Activated CD8-positive, alpha-beta memory T cell treated with anti-CD3 and anti-CD28 coated beads for 4 hours (primary cell): Measurements from ENCODE around the gene LPIN3.
"Not testable (repeated sequence)": the region's sequence is repeated elsewhere in the genome, so short reads cannot be mapped to it uniquely, and the experiment has no call there.

Experiments
- DNase-seq, 2 donors: peaks; one replicate each; pipeline ENCODE4 v3.0.0-alpha.2; 2020; ENCODE audit warnings: low read depth in 2 of 2

LPIN3 gene, protein sequence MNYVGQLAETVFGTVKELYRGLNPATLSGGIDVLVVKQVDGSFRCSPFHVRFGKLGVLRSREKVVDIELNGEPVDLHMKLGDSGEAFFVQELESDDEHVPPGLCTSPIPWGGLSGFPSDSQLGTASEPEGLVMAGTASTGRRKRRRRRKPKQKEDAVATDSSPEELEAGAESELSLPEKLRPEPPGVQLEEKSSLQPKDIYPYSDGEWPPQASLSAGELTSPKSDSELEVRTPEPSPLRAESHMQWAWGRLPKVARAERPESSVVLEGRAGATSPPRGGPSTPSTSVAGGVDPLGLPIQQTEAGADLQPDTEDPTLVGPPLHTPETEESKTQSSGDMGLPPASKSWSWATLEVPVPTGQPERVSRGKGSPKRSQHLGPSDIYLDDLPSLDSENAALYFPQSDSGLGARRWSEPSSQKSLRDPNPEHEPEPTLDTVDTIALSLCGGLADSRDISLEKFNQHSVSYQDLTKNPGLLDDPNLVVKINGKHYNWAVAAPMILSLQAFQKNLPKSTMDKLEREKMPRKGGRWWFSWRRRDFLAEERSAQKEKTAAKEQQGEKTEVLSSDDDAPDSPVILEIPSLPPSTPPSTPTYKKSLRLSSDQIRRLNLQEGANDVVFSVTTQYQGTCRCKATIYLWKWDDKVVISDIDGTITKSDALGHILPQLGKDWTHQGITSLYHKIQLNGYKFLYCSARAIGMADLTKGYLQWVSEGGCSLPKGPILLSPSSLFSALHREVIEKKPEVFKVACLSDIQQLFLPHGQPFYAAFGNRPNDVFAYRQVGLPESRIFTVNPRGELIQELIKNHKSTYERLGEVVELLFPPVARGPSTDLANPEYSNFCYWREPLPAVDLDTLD

DNA sequence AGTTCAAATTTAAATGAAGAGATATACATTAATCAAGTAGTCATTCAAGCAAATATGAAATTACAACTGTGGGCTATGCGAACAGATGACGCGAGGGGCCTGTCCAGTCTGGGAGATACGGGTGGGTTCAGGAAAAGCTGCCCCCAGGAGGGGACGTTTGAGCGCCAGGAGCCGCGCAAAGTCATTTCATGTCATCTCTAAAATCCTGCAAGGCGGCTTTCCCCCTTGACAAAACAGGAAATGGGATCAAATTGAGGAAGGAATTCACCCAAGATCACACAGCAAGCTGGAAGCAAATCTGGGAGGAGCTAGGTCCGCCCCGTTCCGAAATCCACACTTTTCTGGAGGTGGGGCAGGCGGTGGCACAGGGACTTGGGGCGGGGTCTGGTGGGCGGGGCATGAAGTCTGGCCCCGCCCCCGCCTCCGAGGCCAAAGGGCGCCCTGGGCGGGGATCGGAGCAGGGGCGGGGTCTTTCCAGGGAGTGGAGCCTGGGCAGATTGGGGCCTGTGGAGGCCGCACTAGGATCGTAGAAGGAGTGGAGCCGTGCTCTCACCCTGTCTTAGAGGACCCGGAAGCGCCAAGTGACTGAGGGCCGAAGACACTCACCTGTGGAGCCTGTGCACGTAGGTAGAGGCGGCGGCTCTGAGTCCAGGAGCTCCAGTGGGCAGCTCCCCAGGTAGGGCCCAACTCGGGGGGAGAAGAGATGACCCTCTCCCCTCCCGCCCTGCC, at the start of gene LPIN3:
TSS of gene LPIN3 (plus strand) at position 495 of the 729 bp plus-strand sequence. CDS start 4,983 bp downstream, outside the sequence.
- no peak for DNase-seq

DNA sequence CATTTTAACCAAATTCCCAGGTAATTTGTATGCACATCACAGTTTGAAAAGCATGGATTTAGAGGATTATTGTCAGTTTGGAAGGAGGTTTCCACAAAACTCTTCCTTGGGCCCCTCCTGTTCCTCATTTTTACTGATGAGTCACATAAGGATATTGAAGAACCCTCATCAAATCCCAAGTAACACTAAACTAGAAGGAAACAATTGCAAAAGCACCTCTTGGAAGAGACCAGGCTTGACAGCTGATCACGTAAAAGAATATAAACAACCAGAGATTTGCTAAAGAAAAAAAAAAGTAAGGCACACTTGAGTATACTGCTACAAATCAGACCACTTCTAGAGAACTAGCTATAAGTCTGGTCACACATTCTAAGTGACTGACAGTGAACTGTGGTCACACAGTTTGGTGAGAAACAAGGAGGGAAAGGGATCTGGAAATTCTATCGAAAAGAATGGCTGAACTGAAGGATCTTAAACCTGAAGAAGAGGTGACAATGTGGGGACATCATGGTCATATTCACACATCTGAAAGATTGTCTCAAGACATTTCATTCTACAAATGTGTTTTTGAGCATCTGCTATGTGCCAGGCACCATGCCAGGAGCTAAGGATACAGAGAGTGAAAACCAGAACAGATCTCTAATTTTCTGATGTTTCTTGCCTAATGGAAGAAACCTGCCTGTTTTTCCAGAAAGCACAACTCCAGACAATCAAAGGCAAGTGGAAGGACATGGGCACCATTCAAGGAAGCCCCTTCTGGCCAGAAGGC, 47.2 kb upstream of the LPIN3 start:
- no peak for DNase-seq

DNA sequence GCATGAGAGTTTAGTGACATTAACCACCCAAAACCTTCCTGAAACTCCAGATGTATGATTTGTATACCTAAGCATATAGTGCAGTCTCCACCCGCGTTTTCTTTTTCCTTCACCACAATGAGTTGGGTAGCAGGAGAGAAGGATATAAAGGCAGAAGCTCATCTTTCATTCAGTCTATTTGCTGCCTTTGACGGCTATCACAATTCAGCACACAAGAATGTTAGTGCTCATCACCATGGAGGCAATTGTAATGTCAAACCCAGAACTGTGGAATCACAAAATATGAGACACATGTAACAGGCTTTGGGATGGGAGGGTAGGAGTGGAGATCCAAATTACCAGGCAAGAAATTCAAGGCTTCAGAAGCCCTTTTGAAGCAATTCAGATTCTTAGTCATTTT, 40.7 kb upstream of the LPIN3 start:
- DNase-seq, result no peak

DNA sequence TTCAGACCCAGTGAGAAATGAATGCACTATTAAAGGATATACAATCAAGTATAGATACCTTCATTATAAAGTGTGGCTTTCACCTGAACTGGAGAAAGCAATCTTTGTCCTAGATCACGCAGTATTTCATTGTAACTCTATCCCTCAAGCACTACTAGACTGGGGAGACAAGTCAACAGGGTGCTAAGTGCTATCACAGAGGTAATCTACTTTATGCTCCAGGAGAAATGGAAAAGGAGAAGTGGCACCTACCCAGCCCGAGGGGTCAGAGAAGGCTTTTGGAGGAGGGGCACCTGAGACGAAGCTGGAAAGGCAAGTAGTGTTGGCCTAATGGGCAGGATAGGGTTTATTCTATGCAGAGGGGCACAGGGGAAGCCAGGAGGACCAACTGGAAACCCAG, 40.2 kb upstream of the LPIN3 start:
- no peak for DNase-seq

DNA sequence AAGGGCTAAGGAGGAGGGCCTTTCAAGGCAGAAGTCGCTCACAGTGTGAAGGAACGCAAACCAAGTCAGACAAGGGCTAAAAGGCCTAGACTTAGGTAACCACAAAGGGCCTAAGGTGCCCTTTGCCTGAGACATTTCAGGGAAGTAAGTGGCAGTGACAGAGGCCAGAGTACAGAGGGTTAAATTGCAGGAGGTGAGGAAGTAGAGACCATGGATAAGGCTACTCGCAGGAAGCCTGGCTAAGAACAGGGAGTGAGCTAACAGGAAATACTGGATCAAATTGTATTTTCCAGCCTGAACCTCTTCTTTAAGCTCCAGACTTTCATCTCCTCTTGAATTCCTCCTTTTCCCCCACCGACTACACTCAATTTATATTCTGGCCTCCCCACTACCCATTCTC, 39.7 kb upstream of the LPIN3 start:
- no peak for DNase-seq

DNA sequence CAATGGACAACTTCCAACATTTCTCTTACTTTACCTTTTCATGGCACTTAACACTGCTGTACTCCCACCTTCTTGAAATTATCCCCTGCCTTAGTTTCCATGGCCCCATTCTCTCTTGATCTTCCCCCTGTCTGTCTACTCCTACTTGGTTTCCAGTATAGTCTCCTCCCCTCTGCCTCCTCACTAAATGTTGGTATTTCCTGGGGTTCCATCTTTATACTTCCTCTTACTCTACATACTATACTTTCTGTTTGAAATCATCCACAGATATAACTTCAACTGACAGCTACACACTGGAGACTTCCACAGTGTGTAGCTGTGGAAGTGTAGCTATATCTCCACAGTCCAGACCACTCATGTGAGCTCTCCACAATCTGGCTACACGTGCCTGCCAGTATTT, 36.6 kb upstream of the LPIN3 start:
- no peak for DNase-seq

DNA sequence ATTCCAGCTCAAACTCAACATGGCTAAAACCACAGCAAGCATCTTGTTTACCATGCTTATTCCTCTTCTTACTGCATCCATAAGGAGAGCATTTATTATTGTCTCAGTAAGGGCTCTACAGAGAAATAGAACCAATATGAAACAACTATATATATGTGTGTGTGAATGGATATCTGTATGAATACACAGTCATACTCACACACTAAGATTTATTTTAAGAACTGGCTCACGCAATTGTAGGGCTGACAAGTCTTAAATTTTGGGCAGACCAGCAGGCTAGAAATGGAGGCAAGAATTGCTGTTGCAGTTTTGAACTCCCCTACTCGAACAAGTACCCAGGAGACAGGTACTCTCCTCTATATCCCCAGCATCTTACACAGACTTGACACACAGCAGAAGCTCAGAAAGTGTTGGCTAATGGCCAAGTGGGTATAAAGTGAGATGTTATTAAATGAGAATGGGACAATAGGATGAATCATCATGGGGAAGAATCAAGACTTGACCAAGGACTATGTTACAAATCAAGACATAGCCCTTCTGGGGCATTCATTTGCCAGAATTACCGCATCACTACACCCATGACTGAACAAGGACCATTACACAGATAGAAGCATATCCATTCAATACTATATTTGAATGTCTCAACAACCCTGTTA, 36.1 kb upstream of the LPIN3 start:
- no peak for DNase-seq

DNA sequence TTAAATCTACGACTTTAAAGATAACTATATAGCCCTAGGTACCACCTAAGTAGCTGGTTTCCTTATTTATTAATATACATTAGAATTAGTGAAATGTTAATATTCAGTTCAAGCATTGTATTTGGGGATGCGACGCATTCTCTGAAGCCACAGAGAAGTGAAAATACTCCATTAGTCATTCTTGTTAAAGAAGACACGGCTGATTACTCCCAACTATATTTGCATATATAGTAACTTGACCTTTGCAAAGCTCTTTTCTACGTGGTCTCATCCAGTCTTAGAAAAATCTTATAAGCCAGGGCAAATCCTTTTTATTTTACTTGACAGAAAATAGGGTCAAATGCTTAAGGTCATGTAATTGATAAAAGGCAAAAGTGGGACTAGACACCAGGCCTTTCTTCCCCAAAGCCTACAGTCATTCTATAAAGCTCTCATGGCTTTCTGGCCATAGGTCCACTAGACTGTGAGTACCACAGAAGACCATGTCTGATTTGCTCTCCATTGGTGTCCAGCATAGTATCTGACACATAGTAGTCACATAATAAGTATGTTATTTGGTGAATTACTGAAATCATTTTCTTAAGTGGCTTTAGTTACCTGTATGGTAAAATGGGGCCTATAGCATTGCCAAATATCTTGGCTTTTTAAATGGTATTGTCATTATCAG, 34.4 kb upstream of the LPIN3 start:
- DNase-seq, result no peak

DNA sequence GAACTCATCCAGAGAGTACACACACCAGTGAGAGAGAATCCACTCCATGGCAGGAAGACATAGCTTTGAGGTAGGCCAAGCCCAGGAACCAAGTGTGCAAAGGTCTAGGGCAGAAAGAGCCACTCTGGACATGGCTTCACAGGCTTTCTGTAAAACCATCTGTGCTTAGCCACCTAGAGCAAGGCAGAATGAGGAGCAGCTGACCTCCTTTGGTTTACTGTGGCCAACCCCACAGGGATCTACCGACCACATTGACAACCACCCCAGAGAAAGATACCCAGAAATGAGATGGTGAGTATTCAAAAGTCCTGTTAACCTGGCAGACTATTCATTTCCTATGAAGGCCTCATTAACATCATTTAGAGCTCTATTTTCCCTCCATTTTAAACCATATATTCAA, 33.6 kb upstream of the LPIN3 start:
- no peak for DNase-seq

DNA sequence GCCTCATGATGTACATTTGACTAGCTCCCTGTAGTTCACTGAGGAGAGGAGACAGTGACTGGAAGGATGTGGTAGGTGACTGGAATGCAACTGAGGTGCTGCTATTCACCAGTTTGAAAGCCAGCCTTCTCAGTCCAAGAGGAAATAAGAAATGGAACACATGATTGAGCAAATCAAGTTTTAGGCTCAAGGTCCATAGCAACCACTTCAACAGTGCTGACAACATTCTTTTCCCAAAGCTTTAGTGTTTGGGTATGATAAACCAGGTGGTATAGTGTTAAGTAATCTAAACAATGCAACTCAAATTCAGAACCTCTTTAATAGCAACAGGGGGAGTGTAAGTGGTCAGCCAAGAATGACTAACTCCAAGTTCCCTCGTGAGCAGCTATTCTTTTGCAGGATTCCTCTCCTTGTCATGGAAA, 32.3 kb upstream of the LPIN3 start:
- no peak for DNase-seq

DNA sequence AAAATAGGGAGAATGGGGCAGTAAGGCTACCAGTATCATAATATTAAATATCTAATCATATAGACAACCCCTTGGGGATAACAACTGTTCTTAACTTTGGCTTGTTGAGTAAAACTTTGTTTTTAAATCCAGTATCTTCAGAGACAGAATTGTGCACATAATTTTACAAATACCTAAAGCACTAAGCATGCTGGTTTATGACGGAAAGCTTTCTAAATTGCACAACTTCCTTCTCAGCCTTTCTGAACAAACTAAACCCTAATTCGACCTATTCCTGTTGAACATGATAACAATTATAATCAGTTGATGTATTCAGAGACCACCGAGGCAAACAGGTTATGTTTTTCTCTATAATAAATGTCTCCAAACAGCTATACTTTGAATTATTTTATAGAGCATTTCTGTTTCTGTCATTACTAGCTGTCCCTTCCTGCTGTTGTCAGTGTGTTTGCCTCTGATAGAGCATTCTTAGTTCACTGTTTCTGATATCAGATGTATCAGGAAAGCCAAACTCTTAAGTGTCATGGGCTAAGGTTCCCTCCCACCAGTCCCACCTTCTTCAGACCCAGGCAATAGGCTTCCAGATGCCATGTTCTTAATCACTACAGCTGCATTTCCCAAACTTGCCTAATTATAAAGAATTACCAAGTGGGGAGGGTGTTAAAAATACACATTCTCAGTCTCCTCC, 31.8 kb upstream of the LPIN3 start:
- DNase-seq, result no peak

DNA sequence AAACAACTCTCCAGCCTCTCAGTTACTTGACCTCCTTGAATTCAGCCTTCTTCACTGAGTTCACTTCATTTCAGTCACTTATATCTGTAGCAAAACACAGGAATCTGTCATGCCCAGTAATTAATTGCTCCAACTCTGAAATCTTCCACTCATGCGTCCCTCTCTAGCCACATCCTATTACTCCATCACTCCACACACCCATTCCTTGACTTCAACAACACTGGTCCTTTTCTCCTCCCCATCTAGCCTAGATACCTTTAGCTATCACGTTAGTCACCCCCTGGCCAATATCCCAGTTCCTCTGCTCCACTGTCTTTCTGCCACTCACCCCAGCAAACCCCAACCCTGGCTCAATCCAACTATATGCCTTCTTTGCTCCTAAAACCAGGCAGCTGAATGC, 30.8 kb upstream of the LPIN3 start:
- DNase-seq, result no peak

DNA sequence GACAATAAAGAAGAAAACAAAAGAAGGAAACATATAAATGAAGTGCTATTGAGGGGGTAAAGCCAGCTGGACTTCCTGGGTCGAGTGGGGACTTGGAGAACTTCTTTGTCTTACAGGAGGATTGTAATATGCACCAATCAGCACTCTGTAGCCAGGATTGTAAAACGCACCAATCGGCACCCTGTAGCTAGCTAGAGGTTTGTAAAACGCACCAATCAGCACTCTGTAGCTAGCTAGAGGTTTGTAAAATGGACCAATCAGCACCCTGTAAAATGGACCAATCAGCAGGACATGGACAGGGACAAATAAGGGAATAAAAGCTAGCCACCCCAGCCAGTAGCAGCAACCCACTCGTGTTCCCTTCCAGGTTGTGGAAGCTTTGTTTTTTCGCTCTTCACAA, 28.6 kb upstream of the LPIN3 start:
- DNase-seq, result not testable (repeated sequence)

DNA sequence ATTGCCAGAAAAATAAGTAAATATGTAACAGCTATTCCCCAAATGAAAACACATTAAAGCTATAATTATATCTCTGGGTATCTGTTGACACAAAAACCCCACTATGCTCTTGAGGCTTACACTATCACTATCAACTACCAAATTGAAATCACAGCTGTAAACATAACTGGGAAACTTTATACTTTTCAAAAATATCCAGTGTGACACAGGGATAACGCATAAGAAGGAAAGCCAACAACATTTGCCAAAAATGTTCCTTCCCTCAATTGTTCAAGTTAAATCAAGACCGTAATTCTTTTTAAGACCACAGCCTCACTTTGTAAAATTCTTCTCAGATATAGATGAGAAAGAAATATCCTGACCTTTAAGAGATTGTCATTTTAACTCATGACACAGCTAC, 26.2 kb upstream of the LPIN3 start:
- no peak for DNase-seq

DNA sequence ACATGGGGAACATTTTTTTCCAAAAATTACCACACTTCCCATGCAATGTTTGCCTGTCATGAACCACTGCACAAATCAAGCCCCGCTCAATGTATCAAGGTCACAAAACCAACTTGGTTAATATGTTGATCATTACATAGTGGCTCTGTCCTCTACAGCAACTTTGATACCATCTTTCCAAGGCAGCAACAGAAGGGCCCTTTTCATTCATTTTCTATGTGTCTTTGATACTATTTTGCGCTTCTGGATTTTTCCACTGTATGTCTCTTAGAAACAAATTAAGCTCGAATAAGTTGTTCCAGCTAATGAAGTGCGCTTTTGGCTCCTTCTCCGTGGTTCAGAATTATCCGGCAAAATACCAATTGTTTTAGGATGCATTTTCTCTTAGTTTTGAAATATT, 24.6 kb upstream of the LPIN3 start:
- DNase-seq, result no peak

DNA sequence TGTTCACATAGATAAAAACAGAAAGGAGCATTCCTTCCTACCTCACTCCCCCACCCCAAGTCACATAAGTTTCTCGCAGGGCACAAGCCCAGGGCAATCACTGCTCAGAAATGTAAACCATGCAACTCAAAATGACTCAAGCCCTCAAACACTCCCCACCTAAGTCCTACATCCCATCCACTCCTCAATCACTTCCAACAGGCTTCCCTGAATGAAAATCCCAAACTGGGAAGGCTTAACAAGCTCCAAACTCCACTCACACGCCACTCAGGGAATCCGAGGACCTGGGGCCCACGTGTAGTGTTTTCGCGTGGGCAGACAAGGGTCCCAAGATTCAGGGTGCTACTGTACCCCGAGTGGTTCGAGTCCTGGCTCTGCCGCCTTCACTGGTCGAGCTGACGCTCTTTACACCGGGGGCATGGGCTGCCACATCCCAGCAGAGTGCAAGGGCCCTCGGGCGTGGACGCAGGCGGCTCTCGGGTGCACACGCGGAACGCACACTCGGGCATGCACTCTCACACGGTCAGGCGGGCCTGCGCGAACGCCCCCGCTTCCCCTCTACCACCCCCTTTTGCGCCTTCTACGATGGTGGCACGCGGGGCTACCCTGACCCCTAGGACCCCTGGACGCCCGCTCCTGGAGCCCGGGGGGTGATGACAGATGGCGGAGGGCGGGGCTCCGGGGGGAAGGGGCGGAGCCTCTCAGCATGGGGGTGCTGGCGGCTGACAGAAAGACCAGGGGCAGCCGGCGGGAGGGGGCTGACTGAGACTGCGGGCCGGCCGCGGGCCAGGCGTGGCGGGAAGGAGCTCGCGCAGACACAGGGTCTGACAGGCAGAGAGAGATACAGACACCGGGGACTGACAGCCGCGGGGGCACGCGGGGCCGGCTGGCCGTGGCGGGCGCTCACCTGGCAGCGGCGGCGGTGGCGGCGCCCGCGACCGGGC, 23.7 kb upstream of the LPIN3 start:
- DNase-seq, result peak; percentile 62 to 66

DNA sequence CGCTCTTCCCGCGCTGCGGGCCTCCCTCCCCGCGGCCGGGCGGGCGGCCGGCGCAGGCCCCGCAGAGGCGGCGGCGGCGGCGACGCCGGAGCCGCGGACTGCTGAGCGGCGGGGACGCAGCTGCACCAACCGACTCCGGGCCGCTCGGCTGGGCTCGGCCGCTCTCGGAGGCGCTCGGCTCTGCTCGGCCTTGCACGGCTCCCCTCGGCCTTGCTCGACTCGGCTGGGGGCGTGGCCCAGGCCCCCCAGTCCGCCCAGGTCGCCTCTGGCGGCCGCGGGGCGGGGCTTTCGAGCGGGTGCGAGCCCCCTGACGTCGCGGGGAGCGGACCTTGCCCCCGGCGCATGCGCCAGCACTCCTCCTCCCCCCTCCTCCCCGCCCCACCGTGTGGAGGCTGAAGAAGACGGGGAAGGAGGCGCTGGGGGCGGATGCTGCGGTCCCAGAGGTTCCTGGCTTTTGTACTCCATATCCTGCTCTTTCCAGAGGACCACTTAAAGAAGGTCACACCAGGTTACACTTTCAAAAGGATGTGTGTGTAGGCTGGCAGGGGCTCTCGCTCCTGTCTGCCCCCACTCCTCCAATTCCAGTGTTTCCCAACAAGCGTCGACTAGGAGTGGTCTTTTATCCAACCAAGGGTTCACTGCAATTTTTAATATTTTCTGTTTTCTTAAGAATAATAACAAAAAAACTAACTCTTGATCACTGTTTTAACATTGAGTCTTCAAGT, 22.9 kb upstream of the LPIN3 start, which contains the start of gene ZHX3:
TSS of gene ZHX3 (minus strand) at position 186 of the 725 bp plus-strand sequence. CDS start 112,815 bp downstream, outside the sequence.
- DNase-seq, result peak; percentile 92

DNA sequence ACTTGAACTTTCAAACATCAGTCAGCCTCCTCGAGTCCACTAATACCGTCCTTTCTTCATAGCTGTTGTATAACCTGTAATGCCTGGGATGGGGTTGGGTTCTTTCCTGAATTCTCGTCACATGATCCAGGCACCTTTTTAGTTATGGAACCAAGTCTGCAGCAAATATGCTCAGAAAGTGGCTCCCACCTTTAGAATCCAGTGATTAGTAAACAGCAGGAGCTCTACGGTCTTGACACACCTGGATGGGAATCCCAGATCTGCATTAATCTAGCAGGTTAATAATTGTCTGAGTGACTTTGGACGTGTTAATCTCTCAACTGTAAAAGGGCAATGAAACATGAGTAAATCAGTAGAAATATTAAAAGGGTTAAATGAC, 22.4 kb upstream of the LPIN3 start:
- DNase-seq, result no peak
